Keratinocyte (primary cell): ENCODE data around the gene SF3B4. TPM values are rescaled to one million over a fixed set of nuclear protein-coding genes. Genes with fewer than 3 reads are reported as not detected.

Experiments used
- DNase-seq: peaks from one replicate; pipeline ENCODE4 v3.0.0-alpha.2; 2011; ENCODE audit warnings: low read depth, missing footprints, low spot score
- FAIRE-seq: peaks from 2 replicates; lab custom pipeline; 2011; peaks lifted over from hg19 to GRCh38; lab: Jason Lieb, UNC
- H2AFZ ChIP-seq: 2 replicates; pipeline ENCODE4 v1.6.0; 2012; ENCODE audit warnings: low read length, control low read depth, inconsistent platforms; ENCODE audit not compliant: control insufficient read depth
- H3K27ac ChIP-seq: 2 replicates; pipeline ENCODE4 v1.5.1; 2011; ENCODE audit warnings: low read length; ENCODE audit not compliant: control insufficient read depth, insufficient read depth
- H3K27me3 ChIP-seq: 3 replicates; pipeline ENCODE4 v1.6.0; 2011; ENCODE audit warnings: low read length; ENCODE audit not compliant: control insufficient read depth, insufficient read depth; ENCODE audit errors: extremely low read depth
- H3K36me3 ChIP-seq, 2 experiments: 2 replicates in 1 of 2; 3 replicates in 1 of 2; pipeline ENCODE4 v1.5.1; 2011; ENCODE audit warnings: low read length in 2 of 2, mild to moderate bottlenecking in 1 of 2; ENCODE audit not compliant: control insufficient read depth in 2 of 2, insufficient read depth in 2 of 2; ENCODE audit errors: extremely low read depth in 1 of 2
- H3K4me1 ChIP-seq: 3 replicates; pipeline ENCODE4 v1.5.1; 2011; ENCODE audit warnings: low read length; ENCODE audit not compliant: control insufficient read depth, insufficient read depth; ENCODE audit errors: extremely low read depth
- H3K4me2 ChIP-seq: 3 replicates; pipeline ENCODE4 v1.6.0; 2011; ENCODE audit warnings: low read depth, low read length; ENCODE audit not compliant: control insufficient read depth, insufficient read depth; ENCODE audit errors: extremely low read depth
- H3K4me3 ChIP-seq, 3 experiments: fragments of 200-600 bp in 1 of 3; sonication (generic) in 1 of 3; 2 replicates in 2 of 3; 3 replicates in 1 of 3; pipeline ENCODE4 v1.5.1; 2011 to 2016; ENCODE audit warnings: low read length in 3 of 3, mild to moderate bottlenecking in 3 of 3, control low read depth in 2 of 3, inconsistent platforms in 1 of 3, low read depth in 1 of 3, mixed read lengths in 1 of 3, mixed run types in 1 of 3, moderate library complexity in 1 of 3; ENCODE audit not compliant: control insufficient read depth in 2 of 3, insufficient read depth in 2 of 3; ENCODE audit errors: extremely low read depth in 1 of 3
- H3K79me2 ChIP-seq: 2 replicates; pipeline ENCODE4 v1.6.0; 2012; ENCODE audit warnings: low read length; ENCODE audit not compliant: control insufficient read depth, insufficient read depth
- H3K9ac ChIP-seq: 3 replicates; pipeline ENCODE4 v1.6.0; 2011; ENCODE audit warnings: low read length; ENCODE audit not compliant: control insufficient read depth, insufficient read depth; ENCODE audit errors: extremely low read depth
- H3K9me1 ChIP-seq: 3 replicates; pipeline ENCODE4 v1.6.0; 2011; ENCODE audit warnings: low read length; ENCODE audit not compliant: control insufficient read depth, insufficient read depth; ENCODE audit errors: extremely low read depth
- H3K9me3 ChIP-seq: 2 replicates; pipeline ENCODE4 v1.5.1; 2012; ENCODE audit warnings: low read depth, low read length; ENCODE audit not compliant: control insufficient read depth
- H4K20me1 ChIP-seq: 3 replicates; pipeline ENCODE4 v1.6.0; 2011; ENCODE audit warnings: low read length; ENCODE audit not compliant: control insufficient read depth, insufficient read depth; ENCODE audit errors: extremely low read depth
- EZH2 ChIP-seq: IDR thresholded peaks from one replicate; pipeline ENCODE4 v1.6.1; 2012; ENCODE audit warnings: inconsistent platforms, mild to moderate bottlenecking, low read length, moderate library complexity
- dilution Hi-C: fragments of 300-500 bp; cut with MboI; formaldehyde crosslinking; loops from one replicate; pipeline ENCODE4 v1.7.0; 2020; ENCODE audit warnings: low sequenced_read_pairs; ENCODE audit not compliant: extremely low pct_ligation_motif_present
- polyA plus RNA-seq, 5 experiments: library from polyadenylated mRNA; depleted of rRNA in 3 of 5; stranded (reverse) in 3 of 5; stranded (forward) in 1 of 5; unstranded in 1 of 5; fragments of >200 nt; gene quantifications; 1 replicate in 1 of 5; 2 replicates in 3 of 5; 3 replicates in 1 of 5; pipeline versions ENCODE4 v1.2.1 to v1.2.3, GENCODE V29; 2011 to 2012; ENCODE audit warnings: missing spikeins in 2 of 5, low read depth in 1 of 5, low replicate concordance in 1 of 5
- TF ChIP-seq, protein P1 (sequence below), 3 experiments: IDR thresholded peaks in 1 of 3; conservative IDR thresholded peaks in 1 of 3; optimal IDR thresholded peaks in 1 of 3; 2 replicates in 2 of 3; 3 replicates in 1 of 3; pipeline versions ENCODE3 to v1.5.1; 2011; ENCODE audit warnings: low read length in 3 of 3, mild to moderate bottlenecking in 3 of 3, moderate library complexity in 2 of 3, control low read depth in 1 of 3, inconsistent platforms in 1 of 3; ENCODE audit not compliant: insufficient read depth in 2 of 3; ENCODE audit errors: extremely low read depth in 1 of 3

Gene SF3B4
- polyA plus RNA-seq, 1 donor (not counting 4 experiments of a cell fraction or from before 2014, with no cell fraction given) = 35.4 TPM

DNA sequence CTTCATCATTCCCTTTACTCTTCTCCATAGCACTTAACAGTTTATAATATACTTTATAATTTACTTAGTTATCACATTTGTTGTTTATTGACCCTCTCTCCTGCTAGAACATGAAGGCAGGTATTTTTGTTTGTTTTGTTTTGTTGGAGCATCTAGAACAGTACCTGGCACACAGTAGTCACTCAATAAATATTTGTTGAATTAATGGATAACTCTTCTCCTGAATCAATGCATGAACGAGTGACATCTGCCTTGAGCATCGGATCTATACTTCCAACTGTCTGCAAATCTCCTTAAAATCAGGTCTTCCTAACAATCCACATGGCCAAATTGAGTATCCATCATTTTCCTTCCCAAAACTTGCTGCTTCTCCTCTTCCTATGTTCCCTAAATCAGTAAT is 44.9 kb upstream of the SF3B4 start:
- Histone ChIP-seq H3K79me2 (peaks cover 2% of the 10 kb centered on the region), H3K9me1 (no peaks in the 10 kb centered on the region), H3K27ac (no peak overlapping the region), H3K4me3 (no peak overlapping the region), H3K9me3 (no peaks in the 10 kb centered on the region), H3K4me1 (no peaks in the 10 kb centered on the region), H3K4me2 (no peak overlapping the region), H3K9ac (no peak overlapping the region), H3K36me3 (peaks cover 17 to 21% of the 10 kb centered on the region in 2 experiments), H2AFZ (no peak overlapping the region), H3K27me3 (no peaks in the 10 kb centered on the region), H4K20me1 (no peaks in the 10 kb centered on the region)
- FAIRE-seq = no peak
- dilution Hi-C loops = no loop called here
- no peak for DNase-seq
- TF ChIP-seq, protein P1, sequence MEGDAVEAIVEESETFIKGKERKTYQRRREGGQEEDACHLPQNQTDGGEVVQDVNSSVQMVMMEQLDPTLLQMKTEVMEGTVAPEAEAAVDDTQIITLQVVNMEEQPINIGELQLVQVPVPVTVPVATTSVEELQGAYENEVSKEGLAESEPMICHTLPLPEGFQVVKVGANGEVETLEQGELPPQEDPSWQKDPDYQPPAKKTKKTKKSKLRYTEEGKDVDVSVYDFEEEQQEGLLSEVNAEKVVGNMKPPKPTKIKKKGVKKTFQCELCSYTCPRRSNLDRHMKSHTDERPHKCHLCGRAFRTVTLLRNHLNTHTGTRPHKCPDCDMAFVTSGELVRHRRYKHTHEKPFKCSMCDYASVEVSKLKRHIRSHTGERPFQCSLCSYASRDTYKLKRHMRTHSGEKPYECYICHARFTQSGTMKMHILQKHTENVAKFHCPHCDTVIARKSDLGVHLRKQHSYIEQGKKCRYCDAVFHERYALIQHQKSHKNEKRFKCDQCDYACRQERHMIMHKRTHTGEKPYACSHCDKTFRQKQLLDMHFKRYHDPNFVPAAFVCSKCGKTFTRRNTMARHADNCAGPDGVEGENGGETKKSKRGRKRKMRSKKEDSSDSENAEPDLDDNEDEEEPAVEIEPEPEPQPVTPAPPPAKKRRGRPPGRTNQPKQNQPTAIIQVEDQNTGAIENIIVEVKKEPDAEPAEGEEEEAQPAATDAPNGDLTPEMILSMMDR (optimal IDR thresholded peaks at IDR 0.05 in 1 of 3, IDR thresholded peaks at IDR 0.05 in 1 of 3, conservative IDR thresholded peaks at IDR 0.05 in 1 of 3; ENCODE audit: extremely low read depth in 1 of 3, insufficient read depth in 2 of 3, low read length in 3 of 3) = no peak

DNA sequence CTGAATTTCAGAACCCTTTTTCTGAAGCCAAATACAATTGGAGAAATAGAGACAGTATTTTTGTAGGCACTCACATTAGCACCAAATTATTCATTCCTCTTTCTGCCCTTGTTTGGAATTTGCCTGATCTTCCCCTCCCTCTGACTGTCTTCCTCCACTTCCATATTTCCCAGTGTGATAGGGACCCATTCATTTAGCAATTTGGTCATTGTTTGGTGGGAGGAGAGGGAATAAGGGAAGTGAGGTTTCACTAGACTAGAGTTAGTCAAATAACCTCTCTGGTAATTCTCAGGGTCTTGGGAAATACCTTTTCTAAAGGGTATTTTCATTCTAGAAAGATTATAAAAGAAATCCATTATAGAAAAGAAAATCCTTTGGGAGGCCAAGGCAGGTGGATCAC is 40.0 kb upstream of the SF3B4 start:
- H2AFZ ChIP-seq = no peak overlapping the region
- no peaks in the 10 kb centered on the region for H3K79me2 ChIP-seq
- no peak overlapping the region for H3K4me2 ChIP-seq
- H4K20me1 ChIP-seq = no peaks in the 10 kb centered on the region
- H3K36me3 ChIP-seq = peaks cover 15 to 25% of the 10 kb centered on the region in 2 experiments
- no peak for TF ChIP-seq EZH2
- TF ChIP-seq, protein P1 (optimal IDR thresholded peaks at IDR 0.05 in 1 of 3, IDR thresholded peaks at IDR 0.05 in 1 of 3, conservative IDR thresholded peaks at IDR 0.05 in 1 of 3; ENCODE audit: extremely low read depth in 1 of 3, insufficient read depth in 2 of 3, low read length in 3 of 3) = no peak
- H3K4me1 ChIP-seq = no peaks in the 10 kb centered on the region
- DNase-seq (no peak), FAIRE-seq (no peak)
- no peak overlapping the region for H3K27ac ChIP-seq
- no peaks in the 10 kb centered on the region for H3K27me3 ChIP-seq
- no peaks in the 10 kb centered on the region for H3K9me1 ChIP-seq
- no peak overlapping the region for H3K4me3 ChIP-seq
- no peaks in the 10 kb centered on the region for H3K9me3 ChIP-seq
- H3K9ac ChIP-seq = no peak overlapping the region
- dilution Hi-C loops = no loop called here
